Measurements from ENCODE around the gene PCDHB15.
"Not testable (repeated sequence)": the region's sequence is repeated elsewhere in the genome, so short reads cannot be mapped to it uniquely, and the experiment has no call there.

The PCDHB15 gene

DNA sequence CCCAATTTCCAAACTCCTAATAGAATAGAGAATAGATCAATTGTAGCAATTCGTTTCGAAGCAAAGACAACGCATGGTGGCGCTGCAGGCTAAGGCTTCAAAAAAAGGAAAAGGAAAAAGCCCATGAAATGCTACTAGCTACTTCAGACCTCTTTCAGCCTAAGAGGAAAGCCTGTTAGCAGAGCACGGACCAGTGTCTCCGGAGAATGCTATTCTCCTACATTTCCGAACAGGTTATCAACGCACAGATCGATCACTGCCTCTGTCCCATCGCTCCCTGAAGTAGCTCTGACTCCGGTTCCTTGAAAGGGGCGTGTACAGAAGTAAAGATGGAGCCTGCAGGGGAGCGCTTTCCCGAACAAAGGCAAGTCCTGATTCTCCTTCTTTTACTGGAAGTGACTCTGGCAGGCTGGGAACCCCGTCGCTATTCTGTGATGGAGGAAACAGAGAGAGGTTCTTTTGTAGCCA lies at the start of gene PCDHB15:
Gene PCDHB15, plus strand, starts transcription at position 146 of the 468 bp plus-strand sequence. Its CDS starts 184 bp downstream, at position 330.
- peak; percentile 14 for DNase-seq

DNA sequence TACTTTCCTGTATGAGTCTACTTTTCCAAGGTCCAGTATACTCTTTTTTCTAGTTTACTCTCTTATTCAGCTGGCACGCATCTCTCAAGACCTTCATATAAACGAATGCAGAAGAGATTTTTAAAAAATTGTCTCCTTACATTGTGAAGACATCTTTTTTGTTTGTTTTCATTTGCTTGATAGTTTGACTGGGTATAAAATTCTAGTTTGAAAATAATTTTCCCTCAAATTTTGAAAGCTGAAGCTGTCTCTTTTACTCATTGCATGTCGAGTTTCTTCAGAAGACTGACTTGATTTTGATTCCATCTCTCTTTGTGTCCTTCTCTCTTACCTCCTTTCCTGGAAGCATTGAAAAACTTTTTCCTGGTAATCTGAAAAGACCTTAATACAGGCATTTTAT lies 48.8 kb upstream of the PCDHB15 start:
- DNase-seq, result no peak

DNA sequence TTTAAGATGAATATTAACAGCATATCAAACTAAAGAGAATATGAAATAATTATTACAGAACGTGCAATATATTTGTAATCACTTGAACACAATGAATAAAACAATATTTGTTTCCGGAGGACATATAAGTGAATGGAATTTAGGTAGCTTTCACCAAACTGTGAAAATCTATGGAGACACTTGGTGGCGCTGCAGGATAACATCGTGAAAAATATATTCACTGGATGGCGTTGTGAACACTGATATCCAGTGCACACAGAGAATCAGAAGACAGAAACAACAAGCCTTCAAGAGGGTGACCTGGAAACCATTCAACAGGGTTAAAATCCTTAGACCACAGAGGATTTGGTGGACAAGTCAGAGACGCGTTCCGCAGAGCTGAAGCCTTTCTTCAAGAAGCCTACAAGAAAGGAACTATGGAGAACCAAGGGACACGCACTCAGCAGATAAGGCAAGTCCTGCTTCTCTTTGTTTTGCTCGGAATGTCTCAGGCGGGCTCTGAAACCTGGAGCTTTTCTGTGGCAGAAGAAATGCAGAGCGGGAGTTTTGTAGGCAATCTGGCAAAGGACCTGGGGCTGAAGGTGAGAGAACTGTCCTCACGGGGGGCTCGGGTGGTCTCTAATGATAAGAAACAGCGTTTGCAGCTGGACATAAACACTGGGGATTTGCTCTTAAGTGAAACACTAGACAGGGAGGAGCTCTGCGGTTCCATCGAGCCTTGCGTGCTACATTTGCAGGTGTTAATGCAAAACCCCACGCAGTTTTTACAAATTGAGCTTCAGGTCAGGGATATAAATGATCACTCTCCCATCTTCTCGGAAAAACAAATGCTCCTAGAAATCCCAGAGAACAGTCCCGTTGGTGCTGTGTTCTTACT lies 45.6 kb upstream of the PCDHB15 start, which contains the start of gene PCDHB11:
Gene PCDHB11, plus strand, starts transcription at position 269 of the 877 bp plus-strand sequence. Its CDS starts 148 bp downstream, at position 417.
- DNase-seq, result no peak

DNA sequence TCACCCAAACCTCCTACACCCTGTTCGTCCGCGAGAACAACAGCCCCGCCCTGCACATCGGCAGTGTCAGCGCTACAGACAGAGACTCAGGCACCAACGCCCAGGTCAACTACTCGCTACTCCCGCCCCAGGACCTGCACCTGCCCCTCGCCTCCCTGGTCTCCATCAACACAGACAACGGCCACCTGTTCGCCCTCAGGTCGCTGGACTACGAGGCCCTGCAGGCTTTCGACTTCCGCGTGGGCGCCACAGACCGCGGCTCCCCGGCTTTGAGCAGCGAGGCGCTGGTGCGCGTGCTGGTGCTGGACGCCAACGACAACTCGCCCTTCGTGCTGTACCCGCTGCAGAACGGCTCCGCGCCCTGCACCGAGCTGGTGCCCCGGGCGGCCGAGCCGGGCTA lies 44.1 kb upstream of the PCDHB15 start:
- not testable (repeated sequence) for DNase-seq

DNA sequence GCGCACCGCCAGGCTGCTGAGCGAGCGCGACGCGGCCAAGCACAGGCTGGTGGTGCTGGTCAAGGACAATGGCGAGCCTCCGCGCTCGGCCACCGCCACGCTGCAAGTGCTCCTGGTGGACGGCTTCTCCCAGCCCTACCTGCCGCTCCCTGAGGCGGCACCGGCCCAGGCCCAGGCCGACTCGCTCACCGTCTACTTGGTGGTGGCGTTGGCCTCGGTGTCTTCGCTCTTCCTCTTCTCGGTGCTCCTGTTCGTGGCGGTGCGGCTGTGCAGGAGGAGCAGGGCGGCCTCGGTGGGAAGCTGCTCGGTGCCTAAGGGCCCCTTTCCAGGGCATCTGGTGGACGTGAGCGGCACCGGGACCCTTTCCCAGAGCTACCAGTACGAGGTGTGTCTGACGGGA lies 43.5 kb upstream of the PCDHB15 start:
- DNase-seq, result not testable (repeated sequence)

DNA sequence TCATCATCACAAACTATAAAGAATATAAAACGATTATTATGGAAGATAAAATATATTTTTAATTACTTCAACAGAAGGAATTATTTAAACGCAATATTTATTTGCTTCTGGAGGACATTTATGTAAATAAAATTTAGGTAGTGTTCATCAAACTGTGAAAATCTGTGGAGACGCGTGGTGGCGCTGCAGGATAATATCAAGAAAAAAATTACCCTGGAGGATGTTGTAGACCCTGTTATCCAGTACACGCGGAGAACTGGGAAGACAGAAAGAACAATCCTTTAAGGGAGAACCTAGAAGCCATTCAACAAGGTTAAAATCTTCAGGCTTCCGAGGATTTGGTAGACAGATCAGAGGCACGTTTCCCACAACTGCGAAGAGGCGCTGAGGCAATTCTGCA lies 36.7 kb upstream of the PCDHB15 start, which contains the start of gene PCDHB12:
Gene PCDHB12, plus strand, starts transcription at position 242 of the 400 bp plus-strand sequence. CDS start 189 bp downstream, outside the sequence.
- DNase-seq, result no peak

DNA sequence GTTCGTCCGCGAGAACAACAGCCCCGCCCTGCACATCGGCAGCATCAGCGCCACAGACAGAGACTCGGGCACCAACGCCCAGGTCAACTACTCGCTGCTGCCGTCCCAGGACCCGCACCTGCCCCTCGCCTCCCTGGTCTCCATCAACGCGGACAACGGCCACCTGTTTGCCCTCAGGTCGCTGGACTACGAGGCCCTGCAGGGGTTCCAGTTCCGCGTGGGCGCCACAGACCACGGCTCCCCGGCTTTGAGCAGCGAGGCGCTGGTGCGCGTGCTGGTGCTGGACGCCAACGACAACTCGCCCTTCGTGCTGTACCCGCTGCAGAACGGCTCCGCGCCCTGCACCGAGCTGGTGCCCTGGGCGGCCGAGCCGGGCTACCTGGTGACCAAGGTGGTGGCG lies 34.9 kb upstream of the PCDHB15 start:
- not testable (repeated sequence) for DNase-seq

DNA sequence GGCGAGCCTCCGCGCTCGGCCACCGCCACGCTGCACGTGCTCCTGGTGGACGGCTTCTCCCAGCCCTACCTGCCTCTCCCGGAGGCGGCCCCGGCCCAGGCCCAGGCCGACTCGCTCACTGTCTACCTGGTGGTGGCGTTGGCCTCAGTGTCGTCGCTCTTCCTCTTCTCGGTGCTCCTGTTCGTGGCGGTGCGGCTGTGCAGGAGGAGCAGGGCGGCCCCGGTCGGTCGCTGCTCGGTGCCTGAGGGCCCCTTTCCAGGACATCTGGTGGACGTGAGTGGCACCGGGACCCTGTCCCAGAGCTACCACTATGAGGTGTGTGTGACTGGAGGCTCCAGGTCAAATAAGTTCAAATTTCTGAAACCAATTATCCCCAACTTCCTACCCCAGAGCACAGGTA lies 34.3 kb upstream of the PCDHB15 start:
- not testable (repeated sequence) for DNase-seq

DNA sequence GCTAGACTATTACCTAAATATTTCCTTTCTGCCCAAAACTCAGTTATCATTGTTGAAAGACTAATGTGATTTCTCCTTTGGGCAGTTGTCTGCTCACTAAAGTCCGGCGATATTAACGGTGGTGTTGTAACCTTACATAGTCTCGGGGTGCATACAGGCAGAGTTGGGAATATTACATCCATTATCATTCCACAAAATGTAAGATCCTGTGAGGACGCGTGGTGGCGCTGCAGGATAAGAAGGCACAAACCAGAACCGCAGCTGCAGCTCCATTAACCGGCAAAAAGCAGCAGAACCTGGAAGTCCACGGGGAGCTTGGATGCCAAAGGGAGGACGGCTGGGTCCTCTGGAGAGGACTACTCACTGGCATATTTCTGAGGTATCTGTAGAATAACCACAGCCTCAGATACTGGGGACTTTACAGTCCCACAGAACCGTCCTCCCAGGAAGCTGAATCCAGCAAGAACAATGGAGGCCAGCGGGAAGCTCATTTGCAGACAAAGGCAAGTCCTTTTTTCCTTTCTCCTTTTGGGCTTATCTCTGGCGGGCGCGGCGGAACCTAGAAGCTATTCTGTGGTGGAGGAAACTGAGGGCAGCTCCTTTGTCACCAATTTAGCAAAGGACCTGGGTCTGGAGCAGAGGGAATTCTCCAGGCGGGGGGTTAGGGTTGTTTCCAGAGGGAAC lies 31.4 kb upstream of the PCDHB15 start, which contains the start of gene PCDHB13:
Gene PCDHB13, plus strand, starts transcription at position 264 of the 684 bp plus-strand sequence. Its CDS starts 205 bp downstream, at position 469.
- peak; percentile 18 for DNase-seq

DNA sequence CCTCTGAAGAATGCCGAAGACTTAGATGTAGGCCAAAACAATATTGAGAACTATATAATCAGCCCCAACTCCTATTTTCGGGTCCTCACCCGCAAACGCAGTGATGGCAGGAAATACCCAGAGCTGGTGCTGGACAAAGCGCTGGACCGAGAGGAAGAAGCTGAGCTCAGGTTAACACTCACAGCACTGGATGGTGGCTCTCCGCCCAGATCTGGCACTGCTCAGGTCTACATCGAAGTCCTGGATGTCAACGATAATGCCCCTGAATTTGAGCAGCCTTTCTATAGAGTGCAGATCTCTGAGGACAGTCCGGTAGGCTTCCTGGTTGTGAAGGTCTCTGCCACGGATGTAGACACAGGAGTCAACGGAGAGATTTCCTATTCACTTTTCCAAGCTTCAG lies 30.6 kb upstream of the PCDHB15 start:
- not testable (repeated sequence) for DNase-seq

DNA sequence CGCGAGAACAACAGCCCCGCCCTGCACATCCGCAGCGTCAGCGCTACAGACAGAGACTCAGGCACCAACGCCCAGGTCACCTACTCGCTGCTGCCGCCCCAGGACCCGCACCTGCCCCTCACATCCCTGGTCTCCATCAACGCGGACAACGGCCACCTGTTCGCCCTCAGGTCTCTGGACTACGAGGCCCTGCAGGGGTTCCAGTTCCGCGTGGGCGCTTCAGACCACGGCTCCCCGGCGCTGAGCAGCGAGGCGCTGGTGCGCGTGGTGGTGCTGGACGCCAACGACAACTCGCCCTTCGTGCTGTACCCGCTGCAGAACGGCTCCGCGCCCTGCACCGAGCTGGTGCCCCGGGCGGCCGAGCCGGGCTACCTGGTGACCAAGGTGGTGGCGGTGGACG lies 29.7 kb upstream of the PCDHB15 start:
- not testable (repeated sequence) for DNase-seq

DNA sequence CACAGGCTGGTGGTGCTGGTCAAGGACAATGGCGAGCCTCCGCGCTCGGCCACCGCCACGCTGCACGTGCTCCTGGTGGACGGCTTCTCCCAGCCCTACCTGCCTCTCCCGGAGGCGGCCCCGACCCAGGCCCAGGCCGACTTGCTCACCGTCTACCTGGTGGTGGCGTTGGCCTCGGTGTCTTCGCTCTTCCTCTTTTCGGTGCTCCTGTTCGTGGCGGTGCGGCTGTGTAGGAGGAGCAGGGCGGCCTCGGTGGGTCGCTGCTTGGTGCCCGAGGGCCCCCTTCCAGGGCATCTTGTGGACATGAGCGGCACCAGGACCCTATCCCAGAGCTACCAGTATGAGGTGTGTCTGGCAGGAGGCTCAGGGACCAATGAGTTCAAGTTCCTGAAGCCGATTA lies 29.2 kb upstream of the PCDHB15 start:
- not testable (repeated sequence) for DNase-seq

DNA sequence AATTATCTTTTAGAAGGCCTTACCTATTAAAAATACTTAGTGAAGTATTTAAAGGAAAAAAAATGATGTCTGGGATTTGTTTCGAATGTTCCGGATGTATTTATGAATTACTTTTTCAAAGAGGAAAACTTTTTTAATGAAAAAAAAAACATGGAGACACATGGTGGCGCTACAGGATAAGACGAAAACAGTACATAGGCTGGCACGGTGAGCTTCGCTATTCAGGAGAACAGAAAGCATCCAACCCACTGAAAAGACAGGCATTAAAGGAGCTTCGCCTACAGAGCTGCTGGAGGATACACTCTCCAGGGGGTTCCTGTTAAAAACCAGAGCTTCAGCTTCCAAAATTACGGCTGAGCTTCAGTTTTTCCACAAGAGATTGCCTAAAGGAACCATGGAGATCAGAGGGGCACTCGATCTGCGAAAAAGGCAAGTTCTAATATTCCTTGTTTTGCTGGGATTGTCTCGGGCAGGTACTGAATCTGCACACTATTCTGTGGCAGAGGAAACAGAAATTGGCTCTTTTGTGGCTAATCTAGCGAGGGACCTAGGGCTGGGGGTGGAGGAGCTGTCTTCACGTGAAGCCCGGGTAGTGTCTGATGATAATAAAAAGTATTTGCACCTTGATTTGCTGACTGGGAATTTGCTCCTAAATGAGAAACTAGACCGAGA lies 21.9 kb upstream of the PCDHB15 start, which contains the start of gene PCDHB14:
Gene PCDHB14, plus strand, starts transcription at position 232 of the 672 bp plus-strand sequence. Its CDS starts 163 bp downstream, at position 395.
- DNase-seq, result no peak

DNA sequence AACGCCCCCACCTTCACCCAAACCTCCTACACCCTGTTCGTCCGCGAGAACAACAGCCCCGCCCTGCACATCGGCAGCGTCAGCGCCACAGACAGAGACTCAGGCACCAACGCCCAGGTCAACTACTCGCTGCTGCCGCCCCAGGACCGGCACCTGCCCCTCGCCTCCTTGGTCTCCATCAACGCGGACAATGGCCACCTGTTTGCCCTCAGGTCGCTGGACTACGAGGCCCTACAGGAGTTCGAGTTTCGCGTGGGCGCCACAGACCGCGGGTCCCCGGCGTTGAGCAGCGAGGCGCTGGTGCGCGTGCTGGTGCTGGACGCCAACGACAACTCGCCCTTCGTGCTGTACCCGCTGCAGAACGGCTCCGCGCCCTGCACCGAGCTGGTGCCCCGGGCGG lies 20.4 kb upstream of the PCDHB15 start:
- DNase-seq, result not testable (repeated sequence)

DNA sequence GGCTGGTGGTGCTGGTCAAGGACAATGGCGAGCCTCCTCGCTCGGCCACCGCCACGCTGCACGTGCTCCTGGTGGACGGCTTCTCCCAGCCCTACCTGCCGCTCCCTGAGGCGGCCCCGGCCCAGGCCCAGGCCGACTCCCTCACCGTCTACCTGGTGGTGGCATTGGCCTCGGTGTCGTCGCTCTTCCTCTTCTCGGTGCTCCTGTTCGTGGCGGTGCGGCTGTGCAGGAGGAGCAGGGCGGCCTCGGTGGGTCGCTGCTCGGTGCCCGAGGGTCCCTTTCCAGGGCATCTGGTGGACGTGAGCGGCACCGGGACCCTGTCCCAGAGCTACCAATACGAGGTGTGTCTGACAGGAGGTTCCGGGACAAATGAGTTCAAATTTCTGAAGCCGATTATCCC lies 19.8 kb upstream of the PCDHB15 start:
- not testable (repeated sequence) for DNase-seq

DNA sequence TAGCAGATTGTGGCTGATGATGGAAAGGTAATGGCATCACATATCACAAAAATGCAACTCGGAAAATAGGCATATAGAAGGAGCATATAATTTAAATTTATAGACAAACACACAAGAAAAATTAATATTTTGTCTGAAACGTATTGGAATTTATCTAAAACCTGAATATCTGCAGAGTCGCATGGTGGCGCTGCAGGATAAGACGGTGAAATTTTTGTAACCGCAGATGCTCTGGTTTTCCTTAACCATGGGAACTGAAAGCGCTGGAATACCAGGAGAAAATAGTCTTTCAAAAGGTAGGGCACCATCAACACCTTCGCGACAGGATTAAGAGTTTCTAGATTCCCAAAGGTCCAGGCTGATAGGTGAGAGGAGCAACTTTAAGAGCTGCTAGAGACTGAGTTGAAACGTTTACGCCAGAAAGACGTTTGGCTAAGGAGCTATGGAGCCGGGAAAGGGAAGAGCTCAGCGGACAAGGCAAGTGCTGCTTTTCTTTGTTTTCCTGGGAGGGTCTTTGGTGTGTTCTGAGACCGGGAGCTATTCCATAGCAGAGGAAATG lies 11.0 kb upstream of the PCDHB15 start:
- DNase-seq, result no peak

DNA sequence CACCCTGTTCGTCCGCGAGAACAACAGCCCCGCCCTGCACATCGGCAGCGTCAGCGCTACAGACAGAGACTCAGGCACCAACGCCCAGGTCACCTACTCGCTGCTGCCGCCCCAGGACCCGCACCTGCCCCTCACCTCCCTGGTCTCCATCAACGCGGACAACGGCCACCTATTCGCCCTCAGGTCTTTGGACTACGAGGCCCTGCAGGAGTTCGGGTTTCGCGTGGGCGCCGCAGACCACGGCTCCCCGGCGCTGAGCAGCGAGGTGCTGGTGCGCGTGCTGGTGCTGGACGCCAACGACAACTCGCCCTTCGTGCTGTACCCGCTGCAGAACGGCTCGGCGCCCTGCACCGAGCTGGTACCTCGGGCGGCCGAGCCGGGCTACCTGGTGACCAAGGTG lies 9.3 kb upstream of the PCDHB15 start:
- not testable (repeated sequence) for DNase-seq

DNA sequence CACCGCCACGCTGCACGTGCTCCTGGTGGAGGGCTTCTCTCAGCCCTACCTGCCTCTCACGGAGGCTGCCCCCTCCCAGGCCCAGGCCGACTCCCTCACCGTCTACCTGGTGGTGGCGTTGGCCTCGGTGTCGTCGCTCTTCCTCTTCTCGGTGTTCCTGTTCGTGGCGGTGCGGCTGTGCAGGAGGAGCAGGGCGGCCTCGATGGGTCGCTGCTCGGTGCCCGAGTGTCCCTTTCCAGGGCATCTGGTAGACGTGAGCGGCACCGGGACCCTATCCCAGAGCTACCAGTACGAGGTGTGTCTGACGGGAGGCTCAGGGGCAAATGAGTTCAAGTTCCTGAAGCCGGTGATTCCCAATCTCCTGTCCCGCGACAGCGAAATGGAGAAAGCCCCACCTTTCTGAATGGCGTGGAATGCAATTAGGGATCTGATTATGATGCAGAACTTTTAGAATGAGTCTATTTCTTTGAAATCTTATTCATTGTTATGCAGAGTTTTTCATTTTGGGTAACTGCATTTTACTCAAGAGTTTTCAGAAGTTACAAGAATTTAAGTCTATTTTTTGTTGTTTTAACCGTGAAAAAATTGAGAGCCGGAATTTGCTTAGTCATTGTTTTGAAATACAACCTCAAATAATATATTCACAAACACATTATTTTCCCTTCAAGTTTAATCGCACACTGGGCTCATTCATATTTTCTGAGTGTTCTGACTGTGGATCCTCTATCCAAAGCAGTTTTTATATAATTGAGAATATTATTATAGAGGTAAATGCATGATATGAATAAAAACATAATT lies 8.5 kb upstream of the PCDHB15 start:
- DNase-seq, result no peak

DNA sequence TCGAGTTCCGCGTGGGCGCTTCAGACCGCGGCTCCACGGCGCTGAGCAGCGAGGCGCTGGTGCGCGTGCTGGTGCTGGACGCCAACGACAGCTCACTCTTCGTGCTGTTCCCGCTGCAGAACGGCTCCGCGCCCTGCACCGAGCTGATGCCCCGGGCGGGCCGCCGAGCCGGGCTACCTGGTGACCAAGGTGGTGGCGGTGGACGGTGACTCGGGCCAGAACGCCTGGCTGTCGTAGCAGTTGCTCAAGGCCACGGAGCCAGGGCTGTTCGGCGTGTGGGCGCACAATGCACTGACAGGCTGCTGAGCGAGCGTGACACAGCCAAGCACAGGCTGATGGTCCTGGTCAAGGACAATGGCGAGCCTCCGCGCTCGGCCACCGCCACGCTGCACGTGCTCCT lies 3.7 kb upstream of the PCDHB15 start:
- DNase-seq, result no peak

DNA sequence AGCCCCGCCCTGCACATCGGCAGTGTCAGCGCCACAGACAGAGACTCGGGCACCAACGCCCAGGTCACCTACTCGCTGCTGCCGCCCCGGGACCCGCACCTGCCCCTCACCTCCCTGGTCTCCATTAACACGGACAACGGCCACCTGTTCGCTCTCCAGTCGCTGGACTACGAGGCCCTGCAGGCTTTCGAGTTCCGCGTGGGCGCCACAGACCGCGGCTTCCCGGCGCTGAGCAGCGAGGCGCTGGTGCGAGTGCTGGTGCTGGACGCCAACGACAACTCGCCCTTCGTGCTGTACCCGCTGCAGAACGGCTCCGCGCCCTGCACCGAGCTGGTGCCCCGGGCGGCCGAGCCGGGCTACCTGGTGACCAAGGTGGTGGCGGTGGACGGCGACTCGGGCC lies 1.8 kb downstream of the PCDHB15 start:
- DNase-seq, result not testable (repeated sequence)

DNA sequence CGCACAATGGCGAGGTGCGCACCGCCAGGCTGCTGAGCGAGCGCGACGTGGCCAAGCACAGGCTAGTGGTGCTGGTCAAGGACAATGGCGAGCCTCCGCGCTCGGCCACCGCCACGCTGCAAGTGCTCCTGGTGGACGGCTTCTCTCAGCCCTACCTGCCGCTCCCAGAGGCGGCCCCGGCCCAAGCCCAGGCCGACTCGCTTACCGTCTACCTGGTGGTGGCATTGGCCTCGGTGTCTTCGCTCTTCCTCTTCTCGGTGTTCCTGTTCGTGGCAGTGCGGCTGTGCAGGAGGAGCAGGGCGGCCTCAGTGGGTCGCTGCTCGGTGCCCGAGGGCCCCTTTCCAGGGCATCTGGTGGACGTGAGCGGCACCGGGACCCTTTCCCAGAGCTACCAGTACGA lies 2.2 kb downstream of the PCDHB15 start:
- DNase-seq, result not testable (repeated sequence)
